PC-3 (cell line): Measurements from ENCODE around the gene SLC6A3.

ENCODE experiments used
- CTCF ChIP-seq: fragments of 300-600 bp; sonication (generic); conservative IDR thresholded peaks from 2 replicates; pipeline ENCODE4 v1.5.1; 2017; ENCODE audit warnings: antibody characterized with exemption, low read depth, mild to moderate bottlenecking, low read length
- EZH2 ChIP-seq: fragments of 300-600 bp; sonication (generic); IDR thresholded peaks from one replicate; pipeline ENCODE4 v1.6.1; 2017; ENCODE audit warnings: antibody characterized with exemption, mild to moderate bottlenecking, low read length; ENCODE audit not compliant: unreplicated experiment

GRCh38 chr5:1418921-1419280, 26.3 kb downstream of the SLC6A3 start:
- TF ChIP-seq CTCF: no peak
- no peak for TF ChIP-seq EZH2
